AG09319 (cell line): ENCODE data around the gene DRD3.
A peak's percentile ranks its signal among the peaks of the same experiment; 100 is the strongest.

Source experiments
- DNase-seq: peaks from one replicate; pipeline ENCODE4 v3.0.0-alpha.2; 2010; ENCODE audit warnings: low read depth; ENCODE audit errors: extremely low read depth
- TF ChIP-seq, protein P1 (sequence below): IDR thresholded peaks from 2 replicates; pipeline ENCODE4 v1.5.1; 2011; ENCODE audit warnings: low read depth, mild to moderate bottlenecking, inconsistent platforms, low read length, moderate library complexity

The DRD3 gene

DNA sequence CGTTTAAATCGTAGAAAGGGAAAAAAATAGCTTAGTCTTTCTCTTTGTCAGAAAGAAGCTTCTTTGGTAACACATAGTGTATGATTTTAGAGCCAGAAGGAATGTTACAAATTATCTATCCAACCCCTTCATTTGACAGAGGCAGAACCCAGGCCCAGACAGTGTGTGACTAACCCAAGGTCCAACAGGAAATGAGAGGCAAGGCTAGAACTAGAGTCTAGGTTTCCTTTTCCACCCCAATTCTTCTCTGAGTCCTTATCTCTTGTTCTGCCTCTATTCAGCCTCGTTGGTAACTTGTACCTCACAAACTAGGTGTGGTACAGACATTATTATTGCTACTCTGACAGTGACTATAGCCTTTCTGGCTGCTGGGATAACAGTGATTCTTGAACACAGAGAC lies 83.1 kb downstream of the DRD3 start:
- DNase-seq = no peak
- TF ChIP-seq, protein P1, sequence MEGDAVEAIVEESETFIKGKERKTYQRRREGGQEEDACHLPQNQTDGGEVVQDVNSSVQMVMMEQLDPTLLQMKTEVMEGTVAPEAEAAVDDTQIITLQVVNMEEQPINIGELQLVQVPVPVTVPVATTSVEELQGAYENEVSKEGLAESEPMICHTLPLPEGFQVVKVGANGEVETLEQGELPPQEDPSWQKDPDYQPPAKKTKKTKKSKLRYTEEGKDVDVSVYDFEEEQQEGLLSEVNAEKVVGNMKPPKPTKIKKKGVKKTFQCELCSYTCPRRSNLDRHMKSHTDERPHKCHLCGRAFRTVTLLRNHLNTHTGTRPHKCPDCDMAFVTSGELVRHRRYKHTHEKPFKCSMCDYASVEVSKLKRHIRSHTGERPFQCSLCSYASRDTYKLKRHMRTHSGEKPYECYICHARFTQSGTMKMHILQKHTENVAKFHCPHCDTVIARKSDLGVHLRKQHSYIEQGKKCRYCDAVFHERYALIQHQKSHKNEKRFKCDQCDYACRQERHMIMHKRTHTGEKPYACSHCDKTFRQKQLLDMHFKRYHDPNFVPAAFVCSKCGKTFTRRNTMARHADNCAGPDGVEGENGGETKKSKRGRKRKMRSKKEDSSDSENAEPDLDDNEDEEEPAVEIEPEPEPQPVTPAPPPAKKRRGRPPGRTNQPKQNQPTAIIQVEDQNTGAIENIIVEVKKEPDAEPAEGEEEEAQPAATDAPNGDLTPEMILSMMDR = no peak

DNA sequence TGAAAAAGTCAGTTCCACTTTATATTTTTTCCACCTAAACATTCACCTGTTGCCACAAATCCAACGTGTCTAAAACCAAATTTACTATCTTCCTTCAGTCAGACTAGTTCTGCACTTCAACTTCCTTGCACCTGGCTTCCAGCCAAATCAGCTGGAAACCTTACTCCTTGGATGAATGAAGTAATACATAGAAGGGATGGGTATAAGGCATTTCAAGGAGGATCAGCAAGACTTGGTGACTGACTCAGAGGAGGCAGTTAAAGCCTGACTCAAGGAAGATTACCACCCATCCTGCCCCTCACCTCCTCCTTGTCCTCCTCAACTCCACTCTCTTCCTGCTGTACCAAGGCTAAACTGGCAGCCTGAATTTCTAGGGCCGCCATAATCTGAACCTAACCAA lies 85.3 kb downstream of the DRD3 start:
- peak; percentile 57 for DNase-seq
- TF ChIP-seq, protein P1 = no peak

DNA sequence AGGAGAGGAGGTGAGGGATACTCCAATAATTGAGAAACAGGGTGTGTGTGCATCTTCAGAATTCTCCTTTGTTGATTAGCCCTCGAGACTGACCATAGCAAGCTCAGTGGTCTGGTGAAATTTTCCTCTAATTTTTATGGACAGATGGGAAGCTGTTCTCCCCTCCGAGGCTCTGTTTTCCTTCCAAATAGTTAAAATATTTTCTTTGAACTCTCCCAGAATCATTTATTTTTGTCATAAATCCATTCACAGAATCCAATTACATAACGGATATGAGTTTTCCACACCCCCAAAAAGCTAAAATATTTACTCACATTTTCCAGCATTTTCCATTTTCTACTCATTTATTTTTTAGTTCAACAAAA lies 85.9 kb downstream of the DRD3 start:
- TF ChIP-seq, protein P1 = no peak
- DNase-seq = no peak

DNA sequence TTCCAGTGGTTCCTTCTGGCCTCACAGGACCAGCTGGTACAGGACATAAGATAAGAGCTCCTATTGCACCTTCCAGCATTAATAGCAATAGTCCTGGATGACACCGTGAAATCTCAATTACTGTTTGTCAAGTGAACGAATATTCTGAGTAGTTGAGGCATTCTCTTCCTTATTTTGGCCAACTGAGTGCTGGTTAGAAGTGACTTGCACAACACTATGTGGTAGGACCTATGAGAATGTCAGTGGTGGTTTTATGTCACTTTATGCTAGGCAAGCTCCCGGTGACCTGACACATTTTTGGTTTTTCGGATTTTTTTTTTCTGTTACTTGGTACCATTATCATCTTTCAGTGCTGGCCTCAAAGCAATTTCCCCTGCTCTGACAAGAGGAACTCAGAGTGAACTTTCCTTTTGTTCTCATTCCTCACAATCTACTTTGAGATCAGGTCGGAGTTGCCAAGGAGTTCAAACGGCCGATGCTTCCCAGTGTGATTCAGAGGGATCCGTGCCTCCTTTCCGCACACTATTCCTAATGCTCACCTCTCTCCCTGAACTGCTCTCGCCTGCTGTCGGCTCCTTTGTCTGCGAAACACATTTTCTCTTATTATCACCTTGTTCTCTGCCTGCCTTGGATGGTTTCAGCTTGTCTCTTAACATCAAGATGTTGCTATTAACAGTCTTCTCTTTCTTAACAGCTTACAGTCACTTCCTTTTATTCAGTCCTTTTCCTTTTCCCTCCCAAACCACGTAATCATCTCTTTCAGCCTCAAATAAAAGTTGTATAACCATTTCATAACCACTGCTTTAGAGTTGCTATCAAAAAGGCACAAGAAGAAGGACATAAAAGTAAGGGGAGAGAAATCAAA lies 86.5 kb downstream of the DRD3 start:
- TF ChIP-seq, protein P1 = no peak
- DNase-seq = no peak

DNA sequence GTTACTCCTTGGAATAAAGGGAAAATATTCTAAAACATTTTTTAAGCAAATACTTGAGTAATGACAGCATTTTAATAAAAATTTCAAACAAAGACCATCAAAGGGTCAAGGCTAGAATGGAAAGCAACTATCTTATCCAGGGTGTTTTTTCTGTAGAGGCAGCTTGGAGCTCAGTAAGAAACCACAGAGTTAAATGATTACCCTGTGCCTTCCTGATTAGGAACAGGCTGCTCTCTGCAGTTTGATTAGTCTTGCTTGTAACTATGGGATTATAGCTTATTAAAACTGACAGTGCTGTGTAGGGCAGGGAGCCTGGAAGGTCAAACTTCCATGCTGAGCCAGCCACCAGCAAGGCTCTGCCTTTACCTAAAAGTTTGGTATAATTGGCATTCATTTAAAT lies 89.2 kb downstream of the DRD3 start:
- TF ChIP-seq, protein P1 = no peak
- no peak for DNase-seq

DNA sequence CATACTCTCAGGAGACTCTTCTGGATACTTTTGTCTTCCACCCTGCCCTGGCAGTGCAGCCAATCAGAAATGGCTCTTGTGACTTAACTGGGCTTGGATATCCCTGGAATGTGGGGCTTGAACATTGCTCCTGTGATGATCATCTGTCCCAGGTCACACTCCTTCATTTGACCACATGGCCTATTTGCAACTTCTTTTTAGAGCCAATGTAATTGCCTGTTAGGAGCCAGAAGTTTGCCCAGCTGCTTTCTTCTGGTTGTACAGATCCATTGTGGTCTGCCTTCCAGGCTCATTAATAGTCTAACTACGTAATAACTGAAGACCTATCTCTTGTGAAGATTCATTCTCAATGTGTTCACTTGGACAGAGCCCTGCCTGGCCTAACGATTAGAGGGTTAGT lies 92.5 kb downstream of the DRD3 start:
- TF ChIP-seq, protein P1 = no peak
- no peak for DNase-seq

DNA sequence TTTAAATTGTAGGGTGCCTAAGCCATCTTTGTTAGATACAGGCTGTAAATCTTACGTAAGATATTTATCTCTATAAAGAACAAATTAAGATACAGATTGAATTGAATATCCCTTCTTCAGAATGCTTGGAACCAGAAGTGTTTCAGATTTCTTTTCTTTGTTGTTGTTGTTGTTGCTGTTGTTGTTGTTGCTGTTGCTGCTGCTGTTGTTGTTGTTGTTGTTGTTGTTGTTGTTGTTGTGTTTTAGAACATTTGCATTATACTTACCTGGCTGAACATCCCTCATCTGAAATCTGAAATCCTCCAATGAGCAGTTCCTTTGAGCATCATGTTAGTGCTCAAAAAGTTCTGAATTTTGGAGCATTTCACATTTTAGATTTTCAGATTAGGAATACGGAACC lies 95.7 kb downstream of the DRD3 start:
- TF ChIP-seq, protein P1 = no peak
- no peak for DNase-seq
